Midbrain (tissue), 1 donor: ENCODE measurements around the gene RPL10A.
"Not testable (repeated sequence)": the region's sequence is repeated elsewhere in the genome, so short reads cannot be mapped to it uniquely, and the experiment has no call there.

ENCODE experiments used
- DNase-seq: peaks from one replicate; lab custom pipeline; 2025; lab: John Stamatoyannopoulos, UW

RPL10A gene

DNA sequence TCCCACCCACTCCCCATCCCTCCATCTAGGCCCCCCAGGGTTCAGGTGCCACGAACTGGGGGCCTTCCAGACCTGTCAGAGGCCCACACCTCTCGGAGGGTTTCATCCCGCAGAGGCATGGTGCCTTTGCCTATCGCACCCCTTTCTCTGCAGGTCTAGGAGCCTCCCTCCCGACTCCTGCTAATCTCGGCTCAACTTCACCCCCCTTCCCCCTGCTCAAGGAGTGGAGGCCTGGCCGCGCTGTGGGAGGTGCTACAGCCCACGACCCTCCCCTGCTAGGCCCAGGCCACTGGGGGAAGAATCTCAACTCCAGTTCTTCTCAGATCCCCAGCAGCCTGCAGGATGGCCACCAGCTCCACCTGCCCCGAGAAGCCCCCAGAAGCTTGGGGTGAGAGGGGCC lies 44.5 kb downstream of the RPL10A start, which contains the start of gene TULP1:
Gene TULP1 (minus strand): TSS at position 157 of the 400 bp plus-strand sequence. CDS start 38 bp downstream, at position 119.
- DNase-seq, result no peak

DNA sequence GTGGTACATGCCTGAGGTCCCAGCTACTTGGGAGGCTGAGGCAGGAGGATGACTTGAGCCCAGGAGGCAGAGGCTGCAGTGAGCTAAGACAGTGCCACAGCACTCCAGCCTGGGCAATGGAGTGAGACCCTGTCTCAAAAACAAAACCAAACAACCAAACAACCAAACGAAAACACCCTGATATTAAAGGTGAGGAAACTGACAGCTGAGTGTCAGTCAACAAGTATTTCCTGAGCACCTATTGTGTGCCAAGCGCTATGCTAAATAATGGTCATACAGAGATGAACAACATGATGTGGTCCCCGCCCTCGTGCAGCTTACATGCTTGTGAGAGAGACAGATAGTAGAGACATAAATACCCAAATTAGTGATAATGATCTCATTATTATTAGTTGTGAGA lies 46.4 kb downstream of the RPL10A start:
- DNase-seq, result no peak

DNA sequence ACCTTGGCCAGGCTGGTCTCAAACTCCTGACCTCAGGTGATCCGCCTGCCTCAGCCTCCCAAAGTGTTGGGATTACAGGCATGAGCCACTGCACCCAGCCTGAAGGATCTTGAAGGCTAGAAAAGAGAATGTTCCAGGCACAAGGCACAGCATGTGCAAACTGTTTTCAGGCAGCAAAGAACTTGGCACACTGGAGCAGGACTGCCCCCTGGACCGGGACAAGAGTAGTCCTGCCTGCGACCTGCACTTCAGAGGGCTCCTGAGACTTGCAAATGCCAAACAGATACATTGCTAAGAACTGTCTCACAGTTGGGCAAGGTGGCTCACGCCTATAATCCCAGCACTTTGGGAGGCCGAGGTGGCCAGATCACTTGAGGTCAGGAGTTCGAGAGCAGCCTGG lies 47.7 kb downstream of the RPL10A start:
- DNase-seq, result not testable (repeated sequence)

DNA sequence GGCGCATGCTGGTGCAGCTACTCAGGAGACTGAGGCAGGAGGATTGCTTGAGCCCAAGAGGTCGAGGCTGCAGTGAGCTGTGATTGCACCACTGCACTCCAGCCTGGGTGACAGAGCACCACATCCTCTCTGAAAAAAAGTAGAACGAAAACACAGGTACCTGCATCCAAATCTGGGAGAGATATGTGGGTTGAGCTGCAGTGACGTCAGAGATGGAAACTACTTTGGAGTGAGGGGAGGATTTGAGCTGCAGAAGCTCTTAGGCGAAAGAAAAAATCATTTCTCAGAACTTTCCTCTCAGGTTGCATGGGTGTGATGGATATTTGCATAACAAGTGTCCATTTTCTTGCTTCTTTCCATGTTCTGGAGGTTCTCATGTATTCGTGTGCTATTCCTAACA lies 48.5 kb downstream of the RPL10A start:
- no peak for DNase-seq

DNA sequence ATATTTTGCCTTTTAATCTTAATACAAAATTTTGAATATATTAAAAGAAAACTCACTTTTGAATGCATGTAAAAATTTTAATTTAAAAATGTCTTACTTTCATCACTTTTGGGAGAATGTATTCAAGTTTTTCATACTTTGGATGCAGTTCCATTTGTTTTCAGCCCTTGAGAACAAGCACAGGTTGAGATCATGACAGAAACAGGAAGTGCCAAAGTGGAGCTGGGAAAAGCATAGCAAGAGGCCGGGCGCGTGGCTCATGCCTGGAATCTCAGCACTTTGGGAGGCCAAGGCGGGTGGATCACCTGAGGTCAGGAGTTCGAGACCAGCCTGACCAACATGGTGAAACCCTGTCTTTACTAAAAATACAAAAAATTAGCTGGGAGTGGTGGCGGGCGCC lies 49.8 kb downstream of the RPL10A start:
- not testable (repeated sequence) for DNase-seq

DNA sequence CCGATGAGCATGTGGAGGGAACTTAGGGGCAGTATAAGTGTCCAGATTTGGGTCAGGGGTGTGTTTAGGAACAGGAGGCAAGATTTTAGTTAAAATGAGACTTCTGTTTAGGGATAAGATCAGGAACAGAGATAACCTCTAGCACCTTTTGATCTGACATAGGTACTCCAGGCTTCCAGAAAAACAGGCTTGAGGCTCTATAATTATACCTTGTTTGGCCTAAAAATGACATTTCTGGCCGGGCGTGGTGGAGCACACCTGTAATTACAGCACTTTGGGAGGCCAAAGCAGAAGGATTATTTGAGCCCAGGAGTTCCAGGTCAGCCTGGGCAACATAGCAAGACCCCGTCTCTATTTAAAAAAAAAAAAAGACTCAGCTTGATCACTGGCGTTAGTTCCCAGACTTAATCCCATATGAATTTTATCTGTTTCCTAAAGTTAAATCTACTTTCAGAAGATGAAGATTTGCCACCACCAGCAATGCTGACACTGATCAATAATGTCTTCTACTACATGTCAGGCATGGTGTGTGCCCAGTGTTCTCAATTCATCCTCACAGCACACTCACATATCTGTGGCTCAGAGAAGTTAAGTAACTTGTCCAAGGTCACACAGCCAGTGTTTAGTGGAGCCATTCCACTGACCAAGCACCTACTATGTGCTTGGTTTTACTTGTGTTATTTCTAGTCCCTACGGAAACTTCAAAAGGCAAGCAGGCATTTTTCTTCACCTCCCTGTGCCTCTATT lies 50.5 kb downstream of the RPL10A start:
- no peak for DNase-seq

DNA sequence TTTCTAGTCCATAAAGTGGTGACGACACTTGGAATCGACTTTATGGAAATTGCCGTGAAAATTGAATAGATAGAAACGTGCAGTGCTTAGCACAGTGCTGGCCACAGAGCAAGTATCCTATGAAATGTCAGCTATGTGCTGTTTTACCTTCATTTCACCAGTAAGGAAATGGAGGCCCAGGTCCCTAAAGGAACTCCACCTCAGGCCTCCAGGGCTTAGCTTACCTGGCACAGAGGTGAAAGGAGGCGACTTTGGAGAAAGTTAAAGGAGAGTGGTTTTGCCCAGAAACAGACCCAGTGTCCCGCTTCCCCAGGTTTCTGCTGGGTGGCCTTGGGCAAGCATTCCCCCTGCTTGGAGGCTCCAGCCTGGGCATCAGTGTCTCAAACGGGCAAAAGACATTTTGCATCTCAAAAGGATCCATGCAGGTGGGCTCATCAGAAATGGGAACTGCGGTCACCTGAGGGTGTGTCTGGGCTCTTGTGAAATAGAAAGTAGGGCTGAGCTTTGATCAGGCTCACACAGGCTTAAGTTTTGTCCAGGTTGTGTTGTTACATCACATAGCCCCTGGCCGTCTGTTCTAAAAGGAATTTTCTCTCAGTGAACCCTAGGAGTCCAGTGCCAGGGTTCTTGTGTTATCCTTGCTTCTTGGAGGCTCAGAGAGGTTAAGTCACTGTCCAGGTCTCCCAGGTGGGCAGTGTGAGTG lies 51.3 kb downstream of the RPL10A start:
- DNase-seq, result no peak
